Measurements from ENCODE around the gene TRMT11.

GRCh38 chr6:126077810-126078776 is 91.8 kb downstream of the TRMT11 start:
- no peak for TF ChIP-seq TAF1 (IDR thresholded peaks at IDR 0.05; ENCODE audit: borderline replicate concordance, low read depth, low read length)
- TF ChIP-seq ZNF217 (IDR thresholded peaks at IDR 0.05): no peak
- no peak for TF ChIP-seq MAX (IDR thresholded peaks at IDR 0.05; ENCODE audit: low read depth, low read length)
- no peak for TF ChIP-seq EGR1 (IDR thresholded peaks at IDR 0.05; ENCODE audit: borderline replicate concordance in 1 of 2, low read depth in 2 of 2, low read length in 2 of 2)
